Measurements from ENCODE around the gene TBC1D22B.

GRCh38 chr6:37359039-37359438 is 101.5 kb downstream of the TBC1D22B start:
- TF ChIP-seq, protein P1, sequence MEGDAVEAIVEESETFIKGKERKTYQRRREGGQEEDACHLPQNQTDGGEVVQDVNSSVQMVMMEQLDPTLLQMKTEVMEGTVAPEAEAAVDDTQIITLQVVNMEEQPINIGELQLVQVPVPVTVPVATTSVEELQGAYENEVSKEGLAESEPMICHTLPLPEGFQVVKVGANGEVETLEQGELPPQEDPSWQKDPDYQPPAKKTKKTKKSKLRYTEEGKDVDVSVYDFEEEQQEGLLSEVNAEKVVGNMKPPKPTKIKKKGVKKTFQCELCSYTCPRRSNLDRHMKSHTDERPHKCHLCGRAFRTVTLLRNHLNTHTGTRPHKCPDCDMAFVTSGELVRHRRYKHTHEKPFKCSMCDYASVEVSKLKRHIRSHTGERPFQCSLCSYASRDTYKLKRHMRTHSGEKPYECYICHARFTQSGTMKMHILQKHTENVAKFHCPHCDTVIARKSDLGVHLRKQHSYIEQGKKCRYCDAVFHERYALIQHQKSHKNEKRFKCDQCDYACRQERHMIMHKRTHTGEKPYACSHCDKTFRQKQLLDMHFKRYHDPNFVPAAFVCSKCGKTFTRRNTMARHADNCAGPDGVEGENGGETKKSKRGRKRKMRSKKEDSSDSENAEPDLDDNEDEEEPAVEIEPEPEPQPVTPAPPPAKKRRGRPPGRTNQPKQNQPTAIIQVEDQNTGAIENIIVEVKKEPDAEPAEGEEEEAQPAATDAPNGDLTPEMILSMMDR (IDR thresholded peaks at IDR 0.05) = no peak
- TF ChIP-seq POLR2A (IDR thresholded peaks at IDR 0.05) = no peak
